ENCODE measurements around the gene OR6S1. TPM values are rescaled to one million over a fixed set of nuclear protein-coding genes. Genes with fewer than 3 reads are reported as not detected.
"Not testable (repeated sequence)": the region's sequence is repeated elsewhere in the genome, so short reads cannot be mapped to it uniquely, and the experiment has no call there.

Gene OR6S1
- total RNA-seq, 4 donors from 2014 or later: not detected

GRCh38 chr14:20622816-20623291 is 18.6 kb downstream of the OR6S1 start:
- 42% methylated on average over 29 of the region's 29 CpGs for WGBS
- H3K27me3 ChIP-seq: no peaks in the 10 kb centered on the region
- no peak overlapping the region for H3K27ac ChIP-seq
- no peaks in the 10 kb centered on the region for H3K9me3 ChIP-seq
- DNase-seq (ENCODE audit: low spot score in 2 of 2): no peak
- no peaks in the 10 kb centered on the region for H3K36me3 ChIP-seq
- H3K4me3 ChIP-seq: no peak overlapping the region
- TF ChIP-seq POLR2A (IDR thresholded peaks at IDR 0.05) (no peak), POLR2AphosphoS5 (IDR thresholded peaks at IDR 0.05) (no peak), CTCF (IDR thresholded peaks at IDR 0.05) (no peak), EP300 (IDR thresholded peaks at IDR 0.05) (no peak)
- peaks cover 38% of the 10 kb centered on the region for H3K4me1 ChIP-seq

- Histone ChIP-seq H3K36me3 (no peaks in the 10 kb centered on the region), H3K9me3 (no peaks in the 10 kb centered on the region), H3K4me3 (no peak overlapping the region), H3K27ac (no peak overlapping the region), H3K4me1 (peaks cover 24% of the 10 kb centered on the region), H3K27me3 (no peaks in the 10 kb centered on the region)
- TF ChIP-seq POLR2A (IDR thresholded peaks at IDR 0.05) (no peak), EP300 (IDR thresholded peaks at IDR 0.05) (no peak), CTCF (IDR thresholded peaks at IDR 0.05) (no peak), POLR2AphosphoS5 (IDR thresholded peaks at IDR 0.05) (no peak)
- DNase-seq (ENCODE audit: low spot score in 2 of 2): no peak
- 53% methylated on average over 2 of the region's 2 CpGs for WGBS
Measured at GRCh38 chr14:20620798-20621478, 20.6 kb downstream of the OR6S1 start.

- H3K4me3 ChIP-seq; DNase-seq (ENCODE audit: low spot score in 2 of 2); H3K27ac ChIP-seq; H3K9me3 ChIP-seq; H3K36me3 ChIP-seq; H3K27me3 ChIP-seq: not testable (repeated sequence)
- H3K4me1 ChIP-seq: peaks cover 16% of the 10 kb centered on the region
- 92% methylated on average over 6 of the region's 6 CpGs for WGBS
Measured at GRCh38 chr14:20619688-20620087, 21.8 kb downstream of the OR6S1 start.

- no peaks in the 10 kb centered on the region for H3K9me3 ChIP-seq
- no peak for TF ChIP-seq CTCF (IDR thresholded peaks at IDR 0.05)
- TF ChIP-seq POLR2AphosphoS5 (IDR thresholded peaks at IDR 0.05): no peak
- no peak for TF ChIP-seq POLR2A (IDR thresholded peaks at IDR 0.05)
- TF ChIP-seq EP300 (IDR thresholded peaks at IDR 0.05): no peak
- WGBS: 54% methylated on average over 4 of the region's 4 CpGs
- H3K27me3 ChIP-seq: no peaks in the 10 kb centered on the region
- H3K4me1 ChIP-seq: peaks cover 21% of the 10 kb centered on the region
- no peak for DNase-seq (ENCODE audit: low spot score in 2 of 2)
- H3K27ac ChIP-seq: no peak overlapping the region
- H3K36me3 ChIP-seq: no peaks in the 10 kb centered on the region
- no peak overlapping the region for H3K4me3 ChIP-seq
Measured at GRCh38 chr14:20618271-20618749, 23.2 kb downstream of the OR6S1 start.

GRCh38 chr14:20617138-20618003 is 24.1 kb downstream of the OR6S1 start:
- H3K36me3 ChIP-seq: no peaks in the 10 kb centered on the region
- DNase-seq (ENCODE audit: low spot score in 2 of 2): no peak
- no peaks in the 10 kb centered on the region for H3K27me3 ChIP-seq
- peaks cover 22% of the 10 kb centered on the region for H3K4me1 ChIP-seq
- no peaks in the 10 kb centered on the region for H3K9me3 ChIP-seq
- no peak for TF ChIP-seq POLR2AphosphoS5 (IDR thresholded peaks at IDR 0.05)
- no peak for TF ChIP-seq POLR2A (IDR thresholded peaks at IDR 0.05)
- TF ChIP-seq EP300 (IDR thresholded peaks at IDR 0.05): no peak
- TF ChIP-seq CTCF (IDR thresholded peaks at IDR 0.05): no peak
- H3K27ac ChIP-seq: no peak overlapping the region
- 85% methylated on average over 12 of the region's 12 CpGs for WGBS
- no peak overlapping the region for H3K4me3 ChIP-seq

All from suprapubic skin (tissue), 4 donors.